AG04450 (cell line): ENCODE results near the gene CTBP2. TPM values are rescaled to one million over a fixed set of nuclear protein-coding genes. Genes with fewer than 3 reads are reported as not detected.

Experiments used
- CTCF ChIA-PET: fragments of 300-600, 350-600 bp; formaldehyde crosslinking; extraction: SDS; loops from one replicate; lab custom pipeline; 2022; ENCODE audit warnings: antibody characterized with exemption, inconsistent platforms; lab: Charles Lee
- POLR2A ChIA-PET: fragments of 350-600 bp; formaldehyde crosslinking; extraction: SDS; loops from one replicate; lab custom pipeline; 2021; ENCODE audit warnings: antibody characterized with exemption, inconsistent platforms; lab: Yijun Ruan, JAX
- DNase-seq: peaks from one replicate; pipeline ENCODE4 v3.0.0-alpha.2; 2011; ENCODE audit warnings: low read depth, low spot score
- H3K27ac ChIP-seq: one replicate; pipeline ENCODE4 v1.5.1; 2012; ENCODE audit warnings: low read depth, low read length, control low read depth
- H3K27me3 ChIP-seq: one replicate; pipeline ENCODE4 v1.6.0; 2012; ENCODE audit warnings: low read length; ENCODE audit not compliant: control insufficient read depth, insufficient read depth
- H3K4me3 ChIP-seq: 2 replicates; pipeline ENCODE4 v1.5.1; 2011; ENCODE audit warnings: mild to moderate bottlenecking, low read depth, low read length, control low read depth
- H3K9me3 ChIP-seq: 2 replicates; pipeline ENCODE4 v1.5.1; 2012; ENCODE audit warnings: low read length; ENCODE audit not compliant: control insufficient read depth, insufficient read depth
- CTCF ChIP-seq: IDR thresholded peaks from 2 replicates; pipeline ENCODE4 v1.5.1; 2011; ENCODE audit warnings: low read depth, low read length, control low read depth, inconsistent platforms
- polyA plus RNA-seq: library from polyadenylated mRNA; depleted of rRNA; stranded (reverse); fragments of >200 nt; gene quantifications from 2 replicates; pipeline ENCODE4 v1.2.3, GENCODE V29; 2011

The CTBP2 gene
- polyA plus RNA-seq, 1 experiment: 52.5 TPM

GRCh38 chr10:125172694-125173093 is 12.3 kb upstream of the CTBP2 start:
- CTCF ChIA-PET: interaction anchor here (0.7 to 1.8 kb wide), 2 partner anchors 11 to 527 kb away, joined by 3 to 6 read pairs; no protein-coding TSS in a partner anchor

GRCh38 chr10:125171402-125172306 is 11.3 kb upstream of the CTBP2 start:
- no peak overlapping the region for H3K27ac ChIP-seq
- peaks cover 23% of the 10 kb centered on the region for H3K27me3 ChIP-seq
- no peak overlapping the region for H3K4me3 ChIP-seq
- no peaks in the 10 kb centered on the region for H3K9me3 ChIP-seq
- CTCF ChIA-PET: interaction anchor here (1.8 kb wide), 1 partner anchor 10 kb away, joined by 6 read pairs; no protein-coding TSS in a partner anchor
- POLR2A ChIA-PET: interaction anchor here (0.5 kb wide), 1 partner anchor 11 kb away, joined by 4 read pairs; the partner anchor contains the start of gene CTBP2
- no peak for DNase-seq
- TF ChIP-seq CTCF: no peak

More at GRCh38 chr10:125172694-125173093, 12.3 kb upstream of the CTBP2 start:
- Histone ChIP-seq H3K4me3 (no peak overlapping the region), H3K9me3 (no peaks in the 10 kb centered on the region), H3K27ac (no peak overlapping the region), H3K27me3 (peaks cover 23% of the 10 kb centered on the region)
- no peak for TF ChIP-seq CTCF
- POLR2A ChIA-PET: no interaction called here
- no peak for DNase-seq

GRCh38 chr10:125169915-125170314 is 9.6 kb upstream of the CTBP2 start:
- DNase-seq: no peak
- Histone ChIP-seq H3K27me3 (peaks cover 19% of the 10 kb centered on the region), H3K9me3 (no peaks in the 10 kb centered on the region), H3K27ac (no peak overlapping the region), H3K4me3 (no peak overlapping the region)
- POLR2A ChIA-PET: no interaction called here
- CTCF ChIA-PET: interaction anchor here (0.6 kb wide), 1 partner anchor 124 kb away, joined by 4 read pairs; no protein-coding TSS in a partner anchor
- no peak for TF ChIP-seq CTCF

GRCh38 chr10:125169279-125169678 is 8.9 kb upstream of the CTBP2 start:
- ChIA-PET CTCF (no interaction called here), POLR2A (no interaction called here)
- no peak for TF ChIP-seq CTCF
- no peaks in the 10 kb centered on the region for H3K9me3 ChIP-seq
- DNase-seq: no peak
- no peak overlapping the region for H3K4me3 ChIP-seq
- H3K27ac ChIP-seq: no peak overlapping the region
- peaks cover 14% of the 10 kb centered on the region for H3K27me3 ChIP-seq

GRCh38 chr10:125166658-125167057 is 6.3 kb upstream of the CTBP2 start:
- ChIA-PET POLR2A (no interaction called here), CTCF (no interaction called here)
- TF ChIP-seq CTCF: no peak
- Histone ChIP-seq H3K27me3 (peaks cover 10% of the 10 kb centered on the region), H3K4me3 (no peak overlapping the region), H3K27ac (no peak overlapping the region), H3K9me3 (peaks cover 4% of the 10 kb centered on the region; the same call in 1 of the 2 replicates)
- no peak for DNase-seq
